Adrenal gland (tissue), 12 donors: Measurements from ENCODE around the gene ZP3. TPM values are rescaled to one million over a fixed set of nuclear protein-coding genes. Genes with fewer than 3 reads are reported as not detected.
"Not testable (repeated sequence)": the region's sequence is repeated elsewhere in the genome, so short reads cannot be mapped to it uniquely, and the experiment has no call there.

ENCODE experiments used
- DNase-seq, 7 donors: peaks; one replicate each; pipeline ENCODE4 v3.0.0-alpha.2; 2019 to 2020
- H3K27ac ChIP-seq, 5 donors: fragments of 200-600 bp; sonication (generic) in 4 of 5; 1 replicate in 3 of 5; 2 replicates in 2 of 5; pipeline versions ENCODE4 v1.5.1 to v1.8.0; 2016 to 2020; ENCODE audit warnings: mild to moderate bottlenecking in 1 of 5
- H3K27me3 ChIP-seq: fragments of 200-600 bp; 2 replicates; pipeline ENCODE4 v1.8.0; 2021
- H3K36me3 ChIP-seq, 2 donors: fragments of 200-600 bp; replicated peaks in 1 of 2; 1 replicate in 1 of 2; 2 replicates in 1 of 2; pipeline versions ENCODE4 v1.5.1 to v1.8.0; 2018 to 2022
- H3K4me1 ChIP-seq, 2 donors: fragments of 200-600 bp; replicated peaks in 1 of 2; 1 replicate in 1 of 2; 2 replicates in 1 of 2; pipeline versions ENCODE4 v1.5.1 to v1.8.0; 2018 to 2021
- H3K4me3 ChIP-seq, 4 donors: fragments of 200-600 bp; sonication (generic) in 3 of 4; one replicate each; pipeline ENCODE4 v1.5.1; 2016 to 2018
- H3K9me3 ChIP-seq, 3 donors: fragments of 200-600 bp; sonication (generic) in 1 of 3; replicated peaks in 1 of 3; 1 replicate in 2 of 3; 2 replicates in 1 of 3; pipeline versions ENCODE4 v1.5.1 to v1.8.0; 2016 to 2021
- CTCF ChIP-seq, 6 experiments: fragments of 450-650 bp in 4 of 6; fragments of 200-600 bp in 2 of 6; sonication (generic) in 1 of 6; IDR thresholded peaks; 1 replicate in 5 of 6; 2 replicates in 1 of 6; pipeline versions ENCODE4 v1.5.1 to v1.8.0; 2016 to 2021; ENCODE audit warnings: antibody characterized with exemption in 6 of 6, mild to moderate bottlenecking in 2 of 6, moderate library complexity in 1 of 6
- WGBS, 4 donors: extraction: QIAGEN DNeasy Blood & Tissue Kit in 2 of 4; methylation state at CpG; one replicate each; pipeline versions ENCODE4 v1.1.5 to v1.1.7; 2013 to 2017; 5-methylcytosine and 5-hydroxymethylcytosine counted together
- intact Hi-C, 2 donors: fragments of 100-400 bp; cut with DNase I; formaldehyde crosslinking; loops; one replicate each; pipeline versions ENCODE4 v1.14.1 to v1.15.0; 2022 to 2023
- polyA plus RNA-seq, 3 donors: library from polyadenylated mRNA; stranded (reverse); fragments of 200-250 nt in 2 of 3; fragments of 350-450 nt in 1 of 3; fragmentation: Illumina TruSeq in 1 of 3; extraction: RNeasy Lipid Tissue Mini Kit (QIAGEN cat#74804) in 1 of 3; gene quantifications; one replicate each; pipeline ENCODE4 v1.2.3, GENCODE V29; 2013 to 2014
- total RNA-seq, 9 donors: library from RNA; depleted of rRNA in 4 of 9; stranded (reverse); fragments of >200 nt in 4 of 9; fragments of 120-200 nt in 1 of 9; fragmentation: NEBNext Ultra II Directional in 1 of 9; extraction: Animal tissue kit (Norgen Biotek cat#: 25700) in 1 of 9; gene quantifications; one replicate each; pipeline versions ENCODE4 v1.1.0 to v1.2.4, GENCODE V29; 2013 to 2023
- donor health status: healthy with polysubstance abuse.
- donor health status: Bipolar disorder and iron deficiency.
- donor health status: DM: yes; HTN: yes; CAD: no.
- donor health status: DM: no; HTN: no; CAD: no.
- donor health status: DM: no; HTN: no; CAD: no.
- donor health status: DM: yes; HTN: yes; CAD: no.

ZP3 gene
- total and polyA plus RNA-seq, 12 donors, result 2.2 to 21.3 (median 6.8) TPM

DNA sequence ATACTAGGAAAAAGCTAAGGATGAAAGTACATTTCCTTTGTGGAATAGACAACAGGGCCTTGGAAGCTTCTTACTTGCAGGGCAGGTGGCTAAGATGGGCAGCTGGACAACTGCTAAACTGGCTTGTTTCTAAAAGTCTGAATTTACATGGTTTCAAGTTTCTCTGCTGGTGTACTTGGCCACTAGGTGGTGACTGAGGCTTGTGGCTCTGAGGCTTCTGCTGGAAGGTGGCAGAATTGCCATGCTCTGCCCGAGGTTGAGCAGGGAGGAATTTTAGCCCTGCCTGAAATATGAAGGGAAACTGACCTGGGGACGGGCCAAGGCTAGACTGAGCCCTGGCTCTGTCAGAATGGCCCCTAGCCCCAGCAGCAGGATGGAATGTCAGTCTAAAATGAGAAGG lies 13.1 kb downstream of the ZP3 start:
- H3K27me3 ChIP-seq, H3K4me1 ChIP-seq, intact Hi-C loops, H3K9me3 ChIP-seq, H3K36me3 ChIP-seq, H3K4me3 ChIP-seq: not testable (repeated sequence)
- WGBS, 4 donors, result 0 to 17% (median 0%) methylated on average over 1 to 2 of the region's 2 CpGs
- H3K27ac ChIP-seq, result peak overlapping the region in 1 of 5 donors; percentile 32
- DNase-seq, result peak; percentile 78 to 96 (median 90)
- TF ChIP-seq CTCF (IDR thresholded peaks at IDR 0.05), result peak; percentile 29 to 77 (median 53)

- intact Hi-C loops, result not testable (repeated sequence)
- DNase-seq, result peak in 4 of 7 donors; percentile 24 to 72 (median 60)
- WGBS, 4 donors, result 79 to 90% (median 84%) methylated on average over 1 to 4 of the region's 7 CpGs
Measured at GRCh38 chr7:76439120-76439888, 14.6 kb downstream of the ZP3 start.

DNA sequence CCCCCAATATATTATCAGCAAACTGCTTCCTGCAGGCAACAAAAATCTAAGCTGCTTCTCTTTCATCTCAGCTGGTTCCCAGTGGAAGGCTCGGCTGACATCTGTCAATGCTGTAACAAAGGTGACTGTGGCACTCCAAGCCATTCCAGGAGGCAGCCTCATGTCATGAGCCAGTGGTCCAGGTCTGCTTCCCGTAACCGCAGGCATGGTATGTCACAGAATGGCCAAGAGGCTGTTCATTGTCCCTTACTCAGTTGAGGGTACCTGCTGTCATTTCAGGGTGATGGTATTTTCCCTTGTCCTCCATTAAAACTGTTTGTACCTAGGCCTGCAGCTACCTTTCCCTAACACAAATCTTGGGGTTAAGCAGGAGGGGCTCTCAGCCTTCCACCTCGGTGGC lies 15.7 kb downstream of the ZP3 start:
- not testable (repeated sequence) for H3K27me3 ChIP-seq
- peak in 2 of 7 donors; percentile 19 to 50 for DNase-seq

More at GRCh38 chr7:76439120-76439888, 14.6 kb downstream of the ZP3 start:
- peak overlapping the region in 1 of 5 donors; percentile 63 for H3K27ac ChIP-seq
- not testable (repeated sequence) for H3K4me3 ChIP-seq, H3K36me3 ChIP-seq, H3K4me1 ChIP-seq, H3K9me3 ChIP-seq, H3K27me3 ChIP-seq

GRCh38 chr7:76441792-76442191 lies 17.0 kb downstream of the ZP3 start:
- DNase-seq, H3K27me3 ChIP-seq, H3K36me3 ChIP-seq, H3K4me1 ChIP-seq, H3K27ac ChIP-seq, H3K4me3 ChIP-seq, intact Hi-C loops, H3K9me3 ChIP-seq: not testable (repeated sequence)
- 81% methylated on average over 2 of the region's 10 CpGs; no CpG with 5 or more reads in 3 of the 4 donors for WGBS, 4 donors

More for the DNA sequence above, 15.7 kb downstream of the ZP3 start:
- H3K4me1 ChIP-seq, H3K27ac ChIP-seq, H3K36me3 ChIP-seq, H3K4me3 ChIP-seq, intact Hi-C loops, H3K9me3 ChIP-seq: not testable (repeated sequence)
- 93 to 100% (median 95%) methylated on average over 1 to 4 of the region's 4 CpGs for WGBS, 4 donors

DNA sequence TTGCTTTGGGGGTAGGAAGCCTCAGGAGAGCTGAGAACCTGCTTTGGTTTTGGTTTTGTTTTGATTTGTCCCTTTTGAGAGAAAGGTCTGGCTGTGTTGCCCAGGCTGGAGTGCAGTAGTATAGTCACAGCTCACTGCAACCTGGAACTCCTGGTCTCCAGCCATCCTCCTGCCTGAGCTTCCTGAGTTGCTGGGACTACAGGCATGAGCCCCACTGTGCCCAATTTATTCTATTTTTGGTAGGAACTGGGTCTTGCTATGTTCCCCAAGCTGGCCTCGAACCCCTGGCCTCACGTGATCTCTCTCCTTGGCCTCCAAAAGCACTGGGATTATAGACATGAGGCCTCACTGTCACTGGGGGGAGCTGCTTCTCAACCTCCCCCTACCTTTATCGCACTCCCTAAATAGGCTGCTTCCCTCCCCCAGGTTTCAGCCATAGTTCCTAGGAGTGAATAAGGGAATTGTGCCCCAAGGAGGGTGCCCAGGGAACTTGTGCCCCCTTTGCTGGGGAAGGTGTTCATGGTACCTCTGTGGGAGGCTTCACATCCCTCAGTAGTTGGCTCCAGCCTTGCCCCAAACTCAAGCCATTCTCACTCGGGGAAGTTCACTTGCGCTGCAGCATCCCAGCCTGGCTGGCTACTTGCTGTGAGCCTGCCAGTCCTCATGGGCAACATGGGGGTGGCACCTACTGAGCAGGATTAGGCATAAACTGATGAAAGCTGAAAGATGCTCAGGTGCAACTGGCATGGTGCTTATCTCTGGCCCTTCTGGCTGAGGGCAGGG lies 18.1 kb downstream of the ZP3 start:
- H3K27ac ChIP-seq, H3K4me3 ChIP-seq, intact Hi-C loops, H3K9me3 ChIP-seq, H3K27me3 ChIP-seq, H3K4me1 ChIP-seq, H3K36me3 ChIP-seq: not testable (repeated sequence)
- WGBS, 4 donors, result 83 to 96% (median 93%) methylated on average over 2 to 5 of the region's 5 CpGs
- DNase-seq, result peak in 2 of 7 donors; percentile 6 to 35

- H3K27me3 ChIP-seq, H3K27ac ChIP-seq, intact Hi-C loops, H3K9me3 ChIP-seq, H3K4me1 ChIP-seq, H3K4me3 ChIP-seq, H3K36me3 ChIP-seq: not testable (repeated sequence)
- WGBS, 4 donors, result 80 to 95% (median 87%) methylated on average over 2 to 9 of the region's 12 CpGs
- DNase-seq, result peak in 1 of 7 donors; percentile 38
Measured at GRCh38 chr7:76443846-76444245, 19.1 kb downstream of the ZP3 start.

- DNase-seq, result peak; percentile 32 to 87 (median 54)
- peak overlapping the region in 4 of 5 donors; percentile 21 to 82 (median 50) for H3K27ac ChIP-seq
- WGBS, 4 donors, result 2 to 15% (median 4%) methylated on average over 4 of the region's 5 CpGs; no CpG with 5 or more reads in 1 of the 4 donors
- H3K36me3 ChIP-seq, intact Hi-C loops, H3K9me3 ChIP-seq, H3K27me3 ChIP-seq, H3K4me1 ChIP-seq, H3K4me3 ChIP-seq: not testable (repeated sequence)
Measured at GRCh38 chr7:76445577-76446008, 20.8 kb downstream of the ZP3 start.

GRCh38 chr7:76457017-76457416 lies 32.3 kb downstream of the ZP3 start:
- DNase-seq, H3K27me3 ChIP-seq, H3K27ac ChIP-seq, H3K4me3 ChIP-seq, intact Hi-C loops, H3K36me3 ChIP-seq, H3K4me1 ChIP-seq, H3K9me3 ChIP-seq: not testable (repeated sequence)
- no CpG with 5 or more reads among the region's 4 CpGs for WGBS, 4 donors

- intact Hi-C loops, H3K27ac ChIP-seq, H3K4me3 ChIP-seq, H3K9me3 ChIP-seq, DNase-seq, H3K4me1 ChIP-seq, H3K27me3 ChIP-seq, H3K36me3 ChIP-seq: not testable (repeated sequence)
- WGBS, 4 donors, result 30 to 64% (median 41%) methylated on average over 1 to 2 of the region's 4 CpGs
Measured at GRCh38 chr7:76458504-76458903, 33.8 kb downstream of the ZP3 start.

- H3K27ac ChIP-seq, H3K4me3 ChIP-seq, intact Hi-C loops, H3K4me1 ChIP-seq, DNase-seq, H3K9me3 ChIP-seq, H3K27me3 ChIP-seq, H3K36me3 ChIP-seq: not testable (repeated sequence)
- WGBS, 4 donors, result 80 to 84% (median 82%) methylated on average over 10 to 15 of the region's 20 CpGs
Measured at GRCh38 chr7:76460767-76461166, 36.0 kb downstream of the ZP3 start.
